HEK293T (cell line): Measurements from ENCODE around the gene PTPRA.

Source experiments
- CTCF ChIA-PET: fragments of 350-600 bp; formaldehyde crosslinking; extraction: SDS; loops from one replicate; lab custom pipeline; 2021; ENCODE audit warnings: antibody characterized with exemption, inconsistent platforms; lab: Yijun Ruan, JAX
- POLR2A ChIA-PET: fragments of 350-600 bp; formaldehyde crosslinking; extraction: SDS; loops from one replicate; lab custom pipeline; 2020; ENCODE audit warnings: antibody characterized with exemption, inconsistent platforms; lab: Yijun Ruan, JAX
- DNase-seq: peaks from one replicate; pipeline ENCODE4 v3.0.0; 2012; ENCODE audit warnings: mixed read lengths; ENCODE audit errors: extremely low spot score
- ARNT ChIP-seq: fragments of 450-650 bp; IDR thresholded peaks from 2 replicates; pipeline ENCODE4 v1.6.1; 2017; ENCODE audit warnings: mild to moderate bottlenecking
- BHLHE40 ChIP-seq: fragments of 450-650 bp; IDR thresholded peaks from 2 replicates; pipeline ENCODE4 v1.6.1; 2016; ENCODE audit warnings: mild to moderate bottlenecking, moderate library complexity, borderline replicate concordance
- CTBP1 ChIP-seq: fragments of 450-650 bp; IDR thresholded peaks from 2 replicates; pipeline ENCODE4 v1.6.1; 2016; ENCODE audit warnings: borderline replicate concordance
- ELF4 ChIP-seq: fragments of 450-650 bp; IDR thresholded peaks from 2 replicates; pipeline ENCODE4 v1.6.1; 2017; ENCODE audit warnings: antibody characterized with exemption
- FOXA1 ChIP-seq: fragments of 450-650 bp; IDR thresholded peaks from 2 replicates; pipeline ENCODE4 v1.6.1; 2016; ENCODE audit warnings: mild to moderate bottlenecking
- FOXK2 ChIP-seq: fragments of 450-650 bp; IDR thresholded peaks from 2 replicates; pipeline ENCODE4 v1.6.1; 2016; ENCODE audit warnings: mild to moderate bottlenecking
- FOXM1 ChIP-seq: fragments of 450-650 bp; IDR thresholded peaks from 2 replicates; pipeline ENCODE4 v1.6.1; 2017; ENCODE audit warnings: mild to moderate bottlenecking, borderline replicate concordance
- HDGF ChIP-seq: fragments of 450-650 bp; IDR thresholded peaks from 2 replicates; pipeline ENCODE4 v1.6.1; 2017; ENCODE audit warnings: antibody characterized with exemption, borderline replicate concordance
- L3MBTL2 ChIP-seq: fragments of 450-650 bp; conservative IDR thresholded peaks from 2 replicates; pipeline ENCODE4 v1.6.1; 2016; ENCODE audit warnings: mild to moderate bottlenecking
- LEF1 ChIP-seq: fragments of 450-650 bp; IDR thresholded peaks from 2 replicates; pipeline ENCODE4 v1.6.1; 2017; ENCODE audit warnings: mild to moderate bottlenecking, borderline replicate concordance
- NFRKB ChIP-seq: fragments of 450-650 bp; IDR thresholded peaks from 2 replicates; pipeline ENCODE4 v1.6.1; 2016; ENCODE audit warnings: mild to moderate bottlenecking, moderate library complexity
- SP1 ChIP-seq: fragments of 450-650 bp; IDR thresholded peaks from 2 replicates; pipeline ENCODE4 v1.6.1; 2017
- SUZ12 ChIP-seq: fragments of 450-650 bp; IDR thresholded peaks from 2 replicates; pipeline ENCODE4 v1.6.1; 2016; ENCODE audit warnings: mild to moderate bottlenecking
- TARDBP ChIP-seq: fragments of 450-650 bp; IDR thresholded peaks from 2 replicates; pipeline ENCODE4 v1.6.1; 2016
- ZNF384 ChIP-seq: fragments of 450-650 bp; IDR thresholded peaks from 2 replicates; pipeline ENCODE4 v1.6.1; 2016
- TF ChIP-seq, protein P1 (sequence below): fragments of 450-650 bp; IDR thresholded peaks from 2 replicates; pipeline ENCODE4 v1.6.1; 2016

Gene PTPRA

DNA sequence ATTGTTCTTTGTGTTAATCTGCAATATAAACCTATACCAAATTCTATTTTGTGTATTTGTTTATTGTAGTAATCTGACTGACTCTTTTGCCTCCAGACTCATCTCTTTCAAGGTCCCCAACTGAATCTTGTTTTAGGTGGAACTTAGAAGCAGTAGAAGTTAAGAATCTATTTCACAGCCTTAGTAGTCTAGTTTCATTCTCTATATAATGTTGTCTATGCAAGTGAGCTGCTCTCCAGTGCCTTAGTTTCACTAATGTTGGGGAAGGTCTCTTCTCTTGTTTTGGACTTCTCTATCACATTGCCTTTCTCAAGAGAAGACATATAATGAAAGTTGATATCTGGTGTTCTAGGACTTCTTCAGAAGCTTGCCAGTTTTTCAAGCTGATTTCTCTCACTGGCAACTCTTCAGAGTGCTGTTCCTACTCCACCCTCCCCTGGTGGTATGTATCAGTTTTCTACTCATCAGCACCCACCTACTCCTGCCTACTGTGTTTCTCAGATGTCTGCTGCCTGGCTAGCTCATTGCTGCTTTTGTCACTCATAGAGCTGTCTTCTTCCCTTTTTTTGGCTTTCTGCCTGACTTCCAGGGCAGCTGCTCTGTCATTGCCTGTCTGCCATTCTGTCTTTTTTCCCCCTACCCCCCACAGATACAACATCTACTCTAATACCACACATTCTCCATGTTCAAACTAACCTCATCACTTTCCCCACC is 82.1 kb downstream of the PTPRA start:
- ChIA-PET CTCF (no interaction called here), POLR2A (no interaction called here)
- DNase-seq, result no peak
- TF ChIP-seq CTBP1 (no peak), ELF4 (no peak), HDGF (no peak), NFRKB (no peak), SP1 (no peak), ZNF384 (no peak), BHLHE40 (no peak), FOXA1 (no peak), FOXK2 (no peak), L3MBTL2 (no peak), FOXM1 (no peak), ARNT (no peak), LEF1 (no peak), TARDBP (no peak)
- TF ChIP-seq, protein P1, sequence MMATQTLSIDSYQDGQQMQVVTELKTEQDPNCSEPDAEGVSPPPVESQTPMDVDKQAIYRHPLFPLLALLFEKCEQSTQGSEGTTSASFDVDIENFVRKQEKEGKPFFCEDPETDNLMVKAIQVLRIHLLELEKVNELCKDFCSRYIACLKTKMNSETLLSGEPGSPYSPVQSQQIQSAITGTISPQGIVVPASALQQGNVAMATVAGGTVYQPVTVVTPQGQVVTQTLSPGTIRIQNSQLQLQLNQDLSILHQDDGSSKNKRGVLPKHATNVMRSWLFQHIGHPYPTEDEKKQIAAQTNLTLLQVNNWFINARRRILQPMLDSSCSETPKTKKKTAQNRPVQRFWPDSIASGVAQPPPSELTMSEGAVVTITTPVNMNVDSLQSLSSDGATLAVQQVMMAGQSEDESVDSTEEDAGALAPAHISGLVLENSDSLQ, result no peak

DNA sequence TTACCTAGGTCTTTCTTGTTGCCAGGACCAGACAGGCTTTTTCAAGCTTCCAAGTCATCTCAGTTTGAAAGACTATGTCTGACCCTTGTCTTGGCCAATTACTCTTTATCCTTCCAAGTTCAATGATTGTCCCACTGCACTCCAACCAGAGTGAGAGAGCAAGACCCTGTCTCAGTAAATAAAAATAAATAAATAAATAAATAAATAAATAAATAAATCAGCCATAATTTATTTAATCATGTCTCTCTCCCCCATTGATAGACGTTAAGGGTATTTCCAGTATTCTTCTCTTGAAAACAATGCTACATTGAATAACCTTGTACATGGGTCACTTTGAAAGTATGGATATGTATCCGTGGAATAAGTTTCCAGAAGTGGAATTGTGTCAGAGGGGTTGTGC is 83.2 kb downstream of the PTPRA start:
- DNase-seq, result no peak
- TF ChIP-seq, protein P1, result no peak
- TF ChIP-seq FOXK2 (no peak), SUZ12 (no peak), CTBP1 (no peak)
- CTCF ChIA-PET, result no interaction called here
- POLR2A ChIA-PET, result no interaction called here

DNA sequence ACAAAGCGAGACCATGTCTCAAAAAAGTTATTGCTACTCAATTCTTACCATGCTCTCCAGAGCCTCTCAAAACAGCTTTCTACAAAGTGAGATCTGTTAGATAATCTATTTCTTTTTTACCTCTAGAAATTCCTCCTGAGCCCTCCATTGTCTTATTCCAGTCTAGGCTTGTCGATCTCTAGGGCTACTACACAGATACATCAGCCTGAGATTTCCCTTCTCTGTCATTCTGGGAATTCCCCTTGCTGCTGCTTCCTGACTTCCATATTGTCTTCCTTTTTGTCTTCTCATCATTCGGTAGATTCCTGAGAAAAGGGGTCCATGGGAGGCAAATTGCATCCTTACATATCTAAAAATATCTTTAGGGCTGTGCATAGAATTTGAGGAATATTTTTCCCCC is 94.6 kb downstream of the PTPRA start:
- DNase-seq, result no peak
- ChIA-PET CTCF (interaction anchor here (0.9 kb wide), 1 partner anchor 27 kb away, joined by 3 read pairs; no protein-coding TSS in a partner anchor), POLR2A (no interaction called here)
- TF ChIP-seq FOXM1 (no peak), ARNT (no peak), NFRKB (no peak), FOXK2 (no peak)

DNA sequence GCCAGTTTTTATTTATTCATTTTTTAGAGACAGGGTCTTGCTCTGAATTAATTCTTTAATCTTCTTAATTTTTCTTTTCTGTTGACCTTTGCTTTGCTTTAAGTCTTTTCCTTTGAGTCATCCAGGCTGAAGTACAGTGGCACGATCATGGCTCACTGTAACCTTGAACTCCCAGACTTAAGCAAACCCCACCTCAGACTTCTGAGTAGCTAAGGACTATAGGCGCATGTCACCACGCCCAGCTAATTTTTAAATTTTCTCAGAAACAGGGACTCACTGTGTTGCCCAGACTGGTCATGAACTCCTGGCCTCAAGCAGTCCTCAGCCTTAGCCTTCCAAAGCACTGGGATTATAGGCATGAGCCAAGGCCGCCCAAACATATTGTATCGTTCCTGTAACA is 98.8 kb downstream of the PTPRA start:
- POLR2A ChIA-PET, result no interaction called here
- TF ChIP-seq HDGF, result no peak
- TF ChIP-seq SUZ12, result no peak
- no peak for TF ChIP-seq LEF1
- TF ChIP-seq FOXK2, result no peak
- TF ChIP-seq, protein P1, result no peak
- TF ChIP-seq SP1, result no peak
- no peak for TF ChIP-seq BHLHE40
- no peak for TF ChIP-seq FOXM1
- TF ChIP-seq ELF4, result no peak
- TF ChIP-seq L3MBTL2, result no peak
- TF ChIP-seq ZNF384, result no peak
- DNase-seq, result no peak
- CTCF ChIA-PET, result no interaction called here

DNA sequence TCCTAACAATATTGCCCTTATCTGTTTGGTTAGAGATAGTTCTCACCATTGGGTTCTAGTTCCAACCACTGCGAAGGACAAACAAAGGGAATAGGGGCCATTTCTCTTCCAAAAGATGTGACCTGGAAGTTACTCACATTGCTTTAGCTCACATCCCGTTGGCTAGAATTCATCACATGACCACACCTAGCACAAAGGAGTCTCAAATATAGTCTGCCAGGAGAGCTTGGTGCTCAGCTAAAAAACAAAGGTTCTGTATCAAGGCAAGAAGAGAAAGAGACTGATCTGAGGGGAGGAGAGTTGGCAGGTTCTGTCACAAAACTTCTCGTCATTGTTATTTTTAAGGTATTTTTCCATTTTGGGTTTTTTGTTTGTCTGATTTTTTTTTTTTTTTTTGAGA is 100.3 kb downstream of the PTPRA start:
- ChIA-PET CTCF (no interaction called here), POLR2A (no interaction called here)
- DNase-seq, result no peak
- TF ChIP-seq TARDBP (no peak), SUZ12 (no peak), FOXA1 (no peak), ELF4 (no peak), L3MBTL2 (no peak)

DNA sequence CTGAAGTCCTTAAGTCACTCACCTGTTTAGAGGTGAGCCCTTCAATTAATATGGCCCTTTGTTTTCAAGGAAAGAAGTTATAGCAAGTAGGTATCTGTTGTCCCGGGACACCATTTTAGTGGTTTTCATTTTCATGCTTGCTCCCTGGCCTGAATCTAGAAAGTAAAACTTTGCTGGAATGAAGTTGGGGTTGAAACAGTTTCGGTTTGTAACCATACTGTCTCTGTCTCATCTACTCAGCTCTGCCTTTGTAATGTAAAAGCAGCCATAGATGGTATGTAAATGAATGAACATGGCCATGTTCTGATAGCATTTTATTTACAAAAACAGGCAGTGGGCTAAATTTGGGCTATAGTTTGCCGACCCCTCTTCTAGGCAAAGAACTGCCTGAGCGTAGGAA is 105.2 kb downstream of the PTPRA start:
- POLR2A ChIA-PET, result no interaction called here
- CTCF ChIA-PET, result no interaction called here
- TF ChIP-seq TARDBP (no peak), FOXA1 (no peak), CTBP1 (no peak), SUZ12 (no peak), ZNF384 (no peak), ARNT (no peak), FOXM1 (no peak), LEF1 (no peak)
- no peak for DNase-seq

DNA sequence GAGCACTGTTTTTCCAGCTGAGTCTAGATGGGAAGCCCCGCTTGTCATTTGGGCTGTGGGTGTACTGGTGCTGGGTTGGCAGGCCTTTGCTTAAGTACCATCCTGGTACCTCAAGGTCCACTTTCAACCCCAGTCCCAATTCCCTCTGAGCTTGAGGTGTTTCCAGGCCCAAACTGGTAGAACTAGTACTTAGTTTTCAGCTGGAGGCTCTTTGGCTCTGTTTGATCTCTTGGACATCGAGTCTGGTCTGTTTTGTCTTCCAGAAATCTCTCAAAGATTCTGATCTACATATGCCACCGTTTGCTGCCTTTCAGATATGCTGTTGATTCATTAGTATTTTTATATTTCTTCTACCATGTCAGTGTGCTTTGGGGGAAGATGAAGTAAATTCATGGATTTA is 108.4 kb downstream of the PTPRA start:
- TF ChIP-seq FOXM1 (no peak), CTBP1 (no peak), TARDBP (no peak), HDGF (no peak), SP1 (no peak), ZNF384 (no peak), NFRKB (no peak), L3MBTL2 (no peak), FOXA1 (no peak), BHLHE40 (no peak), ELF4 (no peak), SUZ12 (no peak)
- CTCF ChIA-PET, result no interaction called here
- DNase-seq, result no peak
- POLR2A ChIA-PET, result no interaction called here
